B cell (primary cell): ENCODE data around the gene PET100.

ENCODE experiments used
- EZH2 ChIP-seq: IDR thresholded peaks from 2 replicates; pipeline ENCODE4 v1.6.1; 2012; ENCODE audit warnings: borderline replicate concordance, low read depth, mild to moderate bottlenecking, moderate library complexity, low read length; ENCODE audit not compliant: insufficient read depth, poor library complexity, severe bottlenecking
- TF ChIP-seq, protein P1 (sequence below): fragments of 200-600 bp; IDR thresholded peaks from one replicate; pipeline ENCODE4 v1.8.0; 2022; ENCODE audit warnings: antibody characterized with exemption, mild to moderate bottlenecking

DNA sequence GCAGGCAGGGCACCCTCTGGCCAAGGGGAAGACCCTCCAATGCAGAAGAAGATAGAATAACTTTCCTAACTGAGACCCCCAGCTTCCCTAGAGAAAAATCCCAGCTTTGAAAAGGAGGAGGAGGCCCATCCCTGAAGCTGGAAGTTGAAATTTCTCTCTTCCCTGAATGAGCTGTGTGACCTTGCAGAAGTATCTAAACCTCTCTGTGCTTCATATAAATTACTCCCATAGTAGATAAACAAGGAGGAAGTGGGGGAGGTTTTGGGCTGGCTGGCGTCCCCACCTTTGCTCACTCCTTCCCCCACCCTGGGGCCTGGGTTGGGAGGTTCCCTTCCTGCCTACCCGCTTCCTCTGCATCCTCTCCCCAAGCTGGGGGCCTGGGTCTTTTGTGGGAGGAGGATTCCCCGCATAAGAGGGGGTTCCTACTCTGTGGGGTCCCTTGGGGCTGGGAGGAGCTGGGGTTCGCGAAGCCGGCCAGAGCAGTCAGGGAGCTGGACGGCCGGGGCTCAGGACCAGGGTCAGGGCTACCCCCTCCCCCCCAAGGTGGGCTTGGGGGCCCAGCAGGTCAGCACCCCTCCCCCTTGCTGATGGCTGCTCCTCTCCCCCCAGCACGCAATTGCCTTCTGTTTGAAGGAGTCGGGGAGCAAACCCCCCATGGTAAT, 22.2 kb upstream of the PET100 start:
- TF ChIP-seq, protein P1, sequence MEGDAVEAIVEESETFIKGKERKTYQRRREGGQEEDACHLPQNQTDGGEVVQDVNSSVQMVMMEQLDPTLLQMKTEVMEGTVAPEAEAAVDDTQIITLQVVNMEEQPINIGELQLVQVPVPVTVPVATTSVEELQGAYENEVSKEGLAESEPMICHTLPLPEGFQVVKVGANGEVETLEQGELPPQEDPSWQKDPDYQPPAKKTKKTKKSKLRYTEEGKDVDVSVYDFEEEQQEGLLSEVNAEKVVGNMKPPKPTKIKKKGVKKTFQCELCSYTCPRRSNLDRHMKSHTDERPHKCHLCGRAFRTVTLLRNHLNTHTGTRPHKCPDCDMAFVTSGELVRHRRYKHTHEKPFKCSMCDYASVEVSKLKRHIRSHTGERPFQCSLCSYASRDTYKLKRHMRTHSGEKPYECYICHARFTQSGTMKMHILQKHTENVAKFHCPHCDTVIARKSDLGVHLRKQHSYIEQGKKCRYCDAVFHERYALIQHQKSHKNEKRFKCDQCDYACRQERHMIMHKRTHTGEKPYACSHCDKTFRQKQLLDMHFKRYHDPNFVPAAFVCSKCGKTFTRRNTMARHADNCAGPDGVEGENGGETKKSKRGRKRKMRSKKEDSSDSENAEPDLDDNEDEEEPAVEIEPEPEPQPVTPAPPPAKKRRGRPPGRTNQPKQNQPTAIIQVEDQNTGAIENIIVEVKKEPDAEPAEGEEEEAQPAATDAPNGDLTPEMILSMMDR = no peak
- no peak for TF ChIP-seq EZH2
